ENCODE data around the gene SLC35G3.

GRCh38 chr17:35214631-35215273, 20.6 kb upstream of the SLC35G3 start:
- TF ChIP-seq CTCF (IDR thresholded peaks at IDR 0.05; ENCODE audit: poor library complexity), result no peak
- no peak for TF ChIP-seq EZH2 (IDR thresholded peaks at IDR 0.05; ENCODE audit: borderline replicate concordance)
- no peak for TF ChIP-seq EZH2phosphoT487 (IDR thresholded peaks at IDR 0.05; ENCODE audit: low read depth, severe bottlenecking, unreplicated experiment)

Measured in hepatocyte (in vitro differentiated cells).